Measurements from ENCODE around the gene HS3ST3B1. TPM values are rescaled to one million over a fixed set of nuclear protein-coding genes. Genes with fewer than 3 reads are reported as not detected.

HS3ST3B1 gene
- total RNA-seq, 4 donors from 2014 or later: 1.5 to 5.3 (median 3.1) TPM; not detected in 1

DNA sequence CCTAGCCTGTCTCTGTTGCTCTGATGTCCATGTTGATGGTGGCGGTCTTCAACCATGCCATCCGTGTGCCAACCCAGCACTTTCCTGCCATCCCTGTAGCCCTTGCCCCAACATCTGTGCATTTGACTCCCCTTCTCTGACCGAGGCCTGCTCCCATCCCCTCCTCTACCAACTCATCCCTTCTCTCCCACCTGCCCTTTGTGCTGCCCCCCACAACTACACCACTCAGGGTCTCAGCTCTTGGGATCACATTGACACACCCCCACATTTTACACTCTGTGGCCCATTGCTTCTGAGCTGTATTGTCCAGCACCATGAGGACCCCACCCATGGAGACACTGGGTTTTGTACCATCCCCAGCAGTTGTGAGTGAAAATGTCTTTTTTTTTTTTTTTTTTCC is 11.6 kb downstream of the HS3ST3B1 start:
- H3K4me1 ChIP-seq: peaks cover 0 to 6% of the 10 kb centered on the region in 2 donors
- no peaks in the 10 kb centered on the region for H3K36me3 ChIP-seq
- peaks cover 4 to 13% of the 10 kb centered on the region in 2 donors for H3K27me3 ChIP-seq
- H3K27ac ChIP-seq: no peak overlapping the region
- no peaks in the 10 kb centered on the region for H3K9me3 ChIP-seq
- DNase-seq: no peak
- no peak overlapping the region for H3K4me3 ChIP-seq
- intact Hi-C loops (cut with DNase I; ENCODE audit: low total_unique reads): no loop called here
- TF ChIP-seq, protein P1, sequence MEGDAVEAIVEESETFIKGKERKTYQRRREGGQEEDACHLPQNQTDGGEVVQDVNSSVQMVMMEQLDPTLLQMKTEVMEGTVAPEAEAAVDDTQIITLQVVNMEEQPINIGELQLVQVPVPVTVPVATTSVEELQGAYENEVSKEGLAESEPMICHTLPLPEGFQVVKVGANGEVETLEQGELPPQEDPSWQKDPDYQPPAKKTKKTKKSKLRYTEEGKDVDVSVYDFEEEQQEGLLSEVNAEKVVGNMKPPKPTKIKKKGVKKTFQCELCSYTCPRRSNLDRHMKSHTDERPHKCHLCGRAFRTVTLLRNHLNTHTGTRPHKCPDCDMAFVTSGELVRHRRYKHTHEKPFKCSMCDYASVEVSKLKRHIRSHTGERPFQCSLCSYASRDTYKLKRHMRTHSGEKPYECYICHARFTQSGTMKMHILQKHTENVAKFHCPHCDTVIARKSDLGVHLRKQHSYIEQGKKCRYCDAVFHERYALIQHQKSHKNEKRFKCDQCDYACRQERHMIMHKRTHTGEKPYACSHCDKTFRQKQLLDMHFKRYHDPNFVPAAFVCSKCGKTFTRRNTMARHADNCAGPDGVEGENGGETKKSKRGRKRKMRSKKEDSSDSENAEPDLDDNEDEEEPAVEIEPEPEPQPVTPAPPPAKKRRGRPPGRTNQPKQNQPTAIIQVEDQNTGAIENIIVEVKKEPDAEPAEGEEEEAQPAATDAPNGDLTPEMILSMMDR (IDR thresholded peaks at IDR 0.05): no peak
- no peak for TF ChIP-seq POLR2A (IDR thresholded peaks at IDR 0.05)

DNA sequence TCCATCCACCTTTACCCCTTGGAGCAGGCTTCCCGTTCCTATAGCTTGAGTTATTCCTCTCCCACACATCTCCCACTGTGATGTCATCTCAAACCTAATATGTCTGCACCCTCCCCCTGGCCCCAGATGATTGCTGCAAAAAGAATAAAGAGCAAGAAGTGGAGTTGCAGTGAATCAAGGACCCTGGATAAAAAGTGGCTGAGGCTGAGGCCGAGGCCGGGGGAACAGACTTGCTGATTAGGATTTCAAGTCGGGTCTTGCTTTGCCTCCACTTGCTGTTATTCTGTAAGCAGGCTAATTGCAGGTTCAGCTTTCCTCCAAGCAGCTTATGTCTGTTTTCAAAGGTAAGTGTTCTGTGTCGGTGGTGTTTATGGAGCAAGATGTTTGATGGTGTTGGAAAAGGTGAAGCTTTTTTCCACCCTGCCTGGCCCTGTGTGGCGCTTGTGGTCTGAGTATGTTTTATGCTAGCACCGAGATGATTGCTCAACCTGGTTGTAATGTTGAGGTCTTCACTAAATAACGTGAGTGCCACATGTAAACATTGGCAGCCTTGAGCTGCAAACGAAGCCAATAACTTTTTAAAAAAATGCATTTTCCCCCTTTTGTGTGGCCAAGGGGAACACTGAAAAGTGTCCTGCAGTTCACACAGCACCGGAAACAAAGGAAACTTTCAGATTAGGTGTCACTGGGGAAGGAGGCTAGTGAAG is 15.4 kb downstream of the HS3ST3B1 start:
- intact Hi-C loops (cut with DNase I; ENCODE audit: low total_unique reads): no loop called here
- TF ChIP-seq, protein P1 (IDR thresholded peaks at IDR 0.05): no peak
- no peak for TF ChIP-seq POLR2A (IDR thresholded peaks at IDR 0.05)
- no peak overlapping the region for H3K27ac ChIP-seq
- H3K9me3 ChIP-seq: no peaks in the 10 kb centered on the region
- no peak for DNase-seq
- no peaks in the 10 kb centered on the region for H3K36me3 ChIP-seq
- no peak overlapping the region for H3K4me3 ChIP-seq
- H3K4me1 ChIP-seq: no peaks in the 10 kb centered on the region
- no peaks in the 10 kb centered on the region for H3K27me3 ChIP-seq

DNA sequence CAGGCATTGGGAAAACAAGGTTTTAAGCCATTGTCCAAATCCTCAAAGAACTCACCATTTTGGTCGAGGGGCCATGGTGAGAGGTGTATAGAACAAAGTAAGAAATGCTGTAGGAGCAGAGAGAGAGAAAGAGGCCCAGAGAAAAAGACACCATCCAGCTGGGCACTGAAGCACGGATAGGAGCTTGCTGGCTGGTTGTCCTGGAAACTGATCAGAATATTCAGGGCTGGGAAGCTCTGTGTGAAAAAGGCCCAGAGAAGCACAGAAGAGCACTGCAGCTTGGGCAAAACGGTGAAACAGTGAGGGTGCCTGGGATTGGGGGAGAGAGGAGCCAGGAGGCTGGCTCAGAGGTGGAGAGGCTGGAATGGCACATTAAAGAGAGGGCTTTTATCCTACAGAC is 16.5 kb downstream of the HS3ST3B1 start:
- Histone ChIP-seq H3K27me3 (no peaks in the 10 kb centered on the region), H3K9me3 (no peaks in the 10 kb centered on the region), H3K36me3 (no peaks in the 10 kb centered on the region), H3K4me1 (no peaks in the 10 kb centered on the region), H3K27ac (no peak overlapping the region), H3K4me3 (no peak overlapping the region)
- TF ChIP-seq, protein P1 (IDR thresholded peaks at IDR 0.05): no peak
- no peak for TF ChIP-seq POLR2A (IDR thresholded peaks at IDR 0.05)
- DNase-seq: no peak
- intact Hi-C loops (cut with DNase I; ENCODE audit: low total_unique reads): no loop called here

DNA sequence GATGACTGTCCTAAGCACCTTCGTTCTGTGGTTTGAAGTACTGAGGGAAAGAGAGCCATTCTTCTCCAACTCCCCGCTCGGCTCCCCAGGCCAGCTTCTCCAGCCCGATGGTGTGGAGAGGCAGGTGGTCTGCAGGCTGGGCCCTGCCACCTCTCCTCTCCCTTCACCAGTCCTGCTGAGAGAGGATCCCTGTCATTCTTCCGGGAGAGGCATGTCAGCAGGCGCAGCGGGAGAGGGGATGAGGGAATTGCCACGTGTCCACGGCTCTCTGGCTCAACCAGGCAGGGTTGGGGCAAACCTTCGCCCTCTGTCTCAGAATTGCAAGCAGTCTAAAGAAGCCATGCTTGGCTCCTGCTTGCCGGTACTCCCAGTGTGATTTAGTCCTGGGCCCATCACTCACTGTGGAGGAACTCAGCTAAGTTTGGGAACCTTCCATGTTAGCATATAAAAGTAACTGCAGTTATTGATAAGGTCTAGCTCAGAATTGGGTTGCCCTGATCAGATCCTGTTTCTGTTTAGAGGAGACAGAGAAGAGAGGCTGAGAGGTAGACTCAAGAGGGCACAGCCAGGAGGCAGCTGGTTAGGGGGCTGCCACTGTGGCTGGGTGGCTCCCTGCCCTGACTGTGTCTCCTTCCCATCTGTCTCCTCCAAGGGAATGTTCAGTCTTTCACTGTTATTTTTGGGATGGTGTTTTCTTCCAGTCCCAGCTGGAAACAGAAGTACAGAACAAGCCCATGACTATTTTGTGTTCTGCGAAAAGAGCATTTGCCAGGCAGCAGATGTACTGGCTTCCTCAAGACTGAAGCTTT is 17.4 kb downstream of the HS3ST3B1 start:
- Histone ChIP-seq H3K4me3 (no peak overlapping the region), H3K9me3 (no peaks in the 10 kb centered on the region), H3K4me1 (no peaks in the 10 kb centered on the region), H3K27me3 (no peaks in the 10 kb centered on the region), H3K36me3 (no peaks in the 10 kb centered on the region), H3K27ac (no peak overlapping the region)
- no peak for TF ChIP-seq POLR2A (IDR thresholded peaks at IDR 0.05)
- TF ChIP-seq, protein P1 (IDR thresholded peaks at IDR 0.05): no peak
- intact Hi-C loops (cut with DNase I; ENCODE audit: low total_unique reads): no loop called here
- no peak for DNase-seq

DNA sequence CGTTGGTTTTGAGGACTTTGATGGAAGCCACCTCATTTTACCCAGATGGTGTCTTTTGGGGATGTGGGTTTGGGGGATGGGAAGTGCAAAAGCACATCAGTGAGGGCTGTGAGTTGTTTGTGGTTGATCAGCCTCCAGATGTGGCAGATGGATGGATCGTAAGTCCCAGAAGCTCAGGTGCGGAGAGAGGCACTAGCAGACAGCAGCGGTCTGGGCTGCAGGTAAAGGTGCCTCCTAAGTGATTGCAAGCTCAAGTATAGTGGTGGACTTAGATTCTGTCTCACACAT is 18.0 kb downstream of the HS3ST3B1 start:
- no peak overlapping the region for H3K27ac ChIP-seq
- H3K9me3 ChIP-seq: no peaks in the 10 kb centered on the region
- TF ChIP-seq POLR2A (IDR thresholded peaks at IDR 0.05): no peak
- TF ChIP-seq, protein P1 (IDR thresholded peaks at IDR 0.05): no peak
- intact Hi-C loops (cut with DNase I; ENCODE audit: low total_unique reads): no loop called here
- H3K4me1 ChIP-seq: no peaks in the 10 kb centered on the region
- H3K36me3 ChIP-seq: no peaks in the 10 kb centered on the region
- no peak for DNase-seq
- no peak overlapping the region for H3K4me3 ChIP-seq
- H3K27me3 ChIP-seq: no peaks in the 10 kb centered on the region
